Measurements from ENCODE around the gene FGFR2. TPM values are rescaled to one million over a fixed set of nuclear protein-coding genes. Genes with fewer than 3 reads are reported as not detected.

Gene FGFR2
- total and polyA plus RNA-seq, 8 donors, result 48.0 to 350 (median 278) TPM

DNA sequence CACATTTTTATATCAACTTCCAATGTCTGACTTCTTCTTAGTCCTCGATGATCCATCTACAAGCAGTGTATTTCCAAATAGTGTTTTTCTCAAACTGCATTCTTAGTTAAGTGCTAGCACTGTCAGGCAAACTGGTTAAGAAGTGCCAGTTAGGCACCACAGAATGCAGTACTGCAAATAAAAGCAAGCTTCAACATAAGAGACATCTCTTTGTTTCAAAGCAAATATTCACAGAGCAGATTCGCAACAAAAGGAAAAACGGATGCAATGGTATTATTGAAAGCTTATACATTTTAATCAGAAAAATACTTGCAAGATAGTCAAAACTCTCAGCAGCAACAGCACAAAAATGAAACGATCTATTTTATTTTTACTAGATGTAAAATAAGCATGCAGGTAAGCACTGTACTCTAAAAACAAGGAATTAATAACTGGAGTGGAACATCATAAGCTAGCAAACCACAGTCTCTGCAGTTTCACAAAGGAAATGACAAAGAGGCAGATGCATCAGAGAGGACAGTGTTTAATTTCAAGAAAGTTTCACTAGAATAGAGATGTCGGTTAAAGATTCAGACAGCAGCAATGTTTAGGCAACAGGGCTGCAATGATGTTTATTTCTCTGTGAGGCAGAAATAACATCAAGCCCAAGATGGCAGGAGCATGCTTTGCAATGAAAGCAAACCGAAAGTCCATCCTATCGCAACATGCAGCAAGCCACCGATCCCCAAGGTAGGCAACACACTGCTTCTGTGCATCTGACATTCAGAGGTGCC is 82.0 kb downstream of the FGFR2 start:
- Histone ChIP-seq H3K9me3 (no peaks in the 10 kb centered on the region), H3K4me3 (no peak overlapping the region), H3K27me3 (no peaks in the 10 kb centered on the region), H3K36me3 (no peaks in the 10 kb centered on the region), H3K27ac (no peak overlapping the region), H3K4me1 (no peaks in the 10 kb centered on the region)
- intact Hi-C loops (cut with DNase I), result no loop called here
- DNase-seq, result no peak
- TF ChIP-seq, protein P1, sequence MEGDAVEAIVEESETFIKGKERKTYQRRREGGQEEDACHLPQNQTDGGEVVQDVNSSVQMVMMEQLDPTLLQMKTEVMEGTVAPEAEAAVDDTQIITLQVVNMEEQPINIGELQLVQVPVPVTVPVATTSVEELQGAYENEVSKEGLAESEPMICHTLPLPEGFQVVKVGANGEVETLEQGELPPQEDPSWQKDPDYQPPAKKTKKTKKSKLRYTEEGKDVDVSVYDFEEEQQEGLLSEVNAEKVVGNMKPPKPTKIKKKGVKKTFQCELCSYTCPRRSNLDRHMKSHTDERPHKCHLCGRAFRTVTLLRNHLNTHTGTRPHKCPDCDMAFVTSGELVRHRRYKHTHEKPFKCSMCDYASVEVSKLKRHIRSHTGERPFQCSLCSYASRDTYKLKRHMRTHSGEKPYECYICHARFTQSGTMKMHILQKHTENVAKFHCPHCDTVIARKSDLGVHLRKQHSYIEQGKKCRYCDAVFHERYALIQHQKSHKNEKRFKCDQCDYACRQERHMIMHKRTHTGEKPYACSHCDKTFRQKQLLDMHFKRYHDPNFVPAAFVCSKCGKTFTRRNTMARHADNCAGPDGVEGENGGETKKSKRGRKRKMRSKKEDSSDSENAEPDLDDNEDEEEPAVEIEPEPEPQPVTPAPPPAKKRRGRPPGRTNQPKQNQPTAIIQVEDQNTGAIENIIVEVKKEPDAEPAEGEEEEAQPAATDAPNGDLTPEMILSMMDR (IDR thresholded peaks at IDR 0.05), result no peak
- ATAC-seq, result no peak

DNA sequence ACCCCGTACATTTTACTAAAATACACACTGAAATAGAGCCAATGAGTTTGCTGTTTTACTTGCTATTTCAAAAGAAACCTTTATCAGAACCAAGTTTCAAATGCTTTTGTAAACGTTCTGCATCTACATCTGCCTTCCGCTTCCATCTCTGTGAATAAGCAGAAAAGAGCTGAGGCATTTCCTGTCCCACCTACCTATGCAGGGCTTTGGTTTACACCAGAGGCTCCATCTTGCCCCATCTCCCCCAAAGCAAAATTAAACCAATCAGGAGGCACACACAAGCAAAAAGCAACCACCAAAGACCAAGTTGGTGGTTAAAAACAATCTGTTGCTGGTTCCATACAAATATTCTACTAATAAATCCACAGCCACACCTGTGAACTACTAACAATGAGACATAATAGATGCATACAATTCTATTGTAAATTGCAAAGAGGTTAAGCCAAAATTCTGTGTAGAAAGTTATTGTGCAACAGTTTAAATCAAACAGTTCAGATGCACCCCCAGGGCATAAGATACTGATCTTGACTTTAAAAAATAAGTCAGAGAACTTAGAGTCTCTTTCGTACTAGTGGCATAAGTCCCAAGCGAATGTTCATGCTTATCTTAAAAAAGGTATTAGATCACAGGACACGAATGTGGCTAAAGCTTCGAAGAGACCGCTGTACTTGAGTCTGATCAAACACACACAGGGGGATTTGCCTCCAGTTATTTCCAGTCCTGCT is 83.9 kb downstream of the FGFR2 start:
- DNase-seq (no peak), ATAC-seq (no peak)
- H3K36me3 ChIP-seq, result no peaks in the 10 kb centered on the region
- intact Hi-C loops (cut with DNase I), result no loop called here
- H3K4me3 ChIP-seq, result no peak overlapping the region
- peaks cover 0 to 4% of the 10 kb centered on the region in 2 donors for H3K27me3 ChIP-seq
- TF ChIP-seq, protein P1 (IDR thresholded peaks at IDR 0.05), result no peak
- H3K27ac ChIP-seq, result no peak overlapping the region
- no peaks in the 10 kb centered on the region for H3K4me1 ChIP-seq
- H3K9me3 ChIP-seq, result no peaks in the 10 kb centered on the region

DNA sequence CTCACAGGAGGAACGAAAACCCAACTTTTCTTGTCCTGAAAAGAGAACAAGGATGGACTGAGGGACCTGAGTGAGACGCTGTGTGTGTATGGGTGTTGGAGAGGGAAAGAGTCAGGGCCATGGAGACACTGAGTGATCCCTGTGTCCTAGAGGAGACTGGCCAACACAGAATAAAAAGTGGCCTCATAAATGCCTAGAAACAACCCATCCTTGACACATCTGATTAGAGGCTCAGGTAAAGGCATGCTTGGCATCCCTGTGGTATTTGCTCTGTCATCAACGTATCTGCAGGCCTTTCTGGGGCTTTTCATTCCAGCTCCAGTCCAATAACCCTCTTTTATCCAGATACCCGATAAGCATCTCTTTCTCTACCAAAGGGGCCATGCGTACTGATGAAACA is 86.3 kb downstream of the FGFR2 start:
- ATAC-seq (no peak), DNase-seq (no peak)
- H3K27me3 ChIP-seq, result peaks cover 0 to 4% of the 10 kb centered on the region in 2 donors
- no peaks in the 10 kb centered on the region for H3K9me3 ChIP-seq
- no peaks in the 10 kb centered on the region for H3K36me3 ChIP-seq
- intact Hi-C loops (cut with DNase I), result no loop called here
- H3K4me3 ChIP-seq, result no peak overlapping the region
- TF ChIP-seq, protein P1 (IDR thresholded peaks at IDR 0.05), result no peak
- no peak overlapping the region for H3K27ac ChIP-seq
- no peaks in the 10 kb centered on the region for H3K4me1 ChIP-seq

DNA sequence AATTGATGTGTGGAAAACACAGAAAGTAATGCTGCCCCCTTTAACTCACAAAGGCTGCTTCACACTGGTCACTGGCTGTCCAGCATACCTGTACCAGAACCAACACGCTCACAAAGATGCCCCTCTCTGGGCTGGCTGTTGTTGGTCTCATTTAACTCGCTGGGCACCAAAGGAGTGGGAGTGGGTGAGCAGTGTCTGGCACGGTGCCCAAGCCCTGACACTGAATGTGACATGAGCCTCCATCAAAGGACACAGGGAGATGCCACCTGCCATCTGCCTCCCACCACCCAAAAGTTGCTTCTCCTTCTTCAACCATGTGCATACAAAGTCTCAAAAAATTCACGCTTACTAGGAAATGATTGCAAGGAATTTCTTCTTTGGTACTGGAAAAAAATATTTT is 86.8 kb downstream of the FGFR2 start:
- Histone ChIP-seq H3K4me1 (no peaks in the 10 kb centered on the region), H3K36me3 (no peaks in the 10 kb centered on the region), H3K27me3 (peaks cover 0 to 4% of the 10 kb centered on the region in 2 donors), H3K9me3 (no peaks in the 10 kb centered on the region), H3K27ac (no peak overlapping the region), H3K4me3 (no peak overlapping the region)
- no peak for DNase-seq
- TF ChIP-seq, protein P1 (IDR thresholded peaks at IDR 0.05), result no peak
- no peak for ATAC-seq
- intact Hi-C loops (cut with DNase I), result no loop called here

DNA sequence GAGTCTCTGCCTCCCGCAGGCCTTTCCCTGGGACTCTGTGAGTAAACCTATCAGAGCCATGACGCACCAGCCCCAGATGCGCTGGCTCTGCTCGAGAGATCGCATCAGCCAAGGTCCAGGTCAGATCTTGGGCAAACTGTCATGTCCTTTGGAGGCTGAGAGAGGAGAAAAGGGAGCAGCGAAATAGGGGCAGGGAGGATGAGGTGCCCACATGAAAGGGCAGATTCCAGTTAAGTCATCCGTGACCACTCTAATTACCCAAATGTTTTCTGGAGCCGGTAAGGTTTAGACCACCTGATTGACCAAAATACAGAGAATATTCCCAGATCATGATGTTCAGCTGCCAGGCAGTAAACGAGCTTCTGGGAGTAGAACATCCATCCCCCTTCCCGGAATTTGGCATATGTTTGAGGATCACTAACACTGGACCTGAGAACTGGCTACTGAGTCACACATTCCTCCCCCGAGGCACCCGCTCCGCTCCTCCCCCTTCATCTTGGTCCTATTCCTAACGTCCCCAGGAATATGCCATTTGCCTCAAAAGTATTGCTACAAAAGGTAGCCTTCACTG is 88.0 kb downstream of the FGFR2 start:
- H3K27me3 ChIP-seq, result peaks cover 0 to 4% of the 10 kb centered on the region in 2 donors
- DNase-seq, result no peak
- no peaks in the 10 kb centered on the region for H3K4me1 ChIP-seq
- no peaks in the 10 kb centered on the region for H3K36me3 ChIP-seq
- TF ChIP-seq, protein P1 (IDR thresholded peaks at IDR 0.05), result no peak
- no peak for ATAC-seq
- no peak overlapping the region for H3K27ac ChIP-seq
- H3K4me3 ChIP-seq, result no peak overlapping the region
- H3K9me3 ChIP-seq, result no peaks in the 10 kb centered on the region
- intact Hi-C loops (cut with DNase I), result no loop called here

All from left lung (tissue), 10 donors.